ENCODE measurements around the gene INSC.

Gene INSC

GRCh38 chr11:15227011-15227410 is 112.3 kb downstream of the INSC start:
- DNase-seq, result no peak

- no peak for DNase-seq
Observed at GRCh38 chr11:15228331-15228849, 113.7 kb downstream of the INSC start.

GRCh38 chr11:15229069-15229468 is 114.3 kb downstream of the INSC start:
- no peak for DNase-seq

GRCh38 chr11:15232496-15232895 is 117.8 kb downstream of the INSC start:
- no peak for DNase-seq

GRCh38 chr11:15233371-15234165 is 118.8 kb downstream of the INSC start:
- DNase-seq, result no peak

- no peak for DNase-seq
Observed at GRCh38 chr11:15234796-15235195, 120.1 kb downstream of the INSC start.

- no peak for DNase-seq
Observed at GRCh38 chr11:15236559-15236958, 121.8 kb downstream of the INSC start.

- DNase-seq, result no peak
Observed at GRCh38 chr11:15238856-15239255, 124.1 kb downstream of the INSC start.

- no peak for DNase-seq
Observed at GRCh38 chr11:15248749-15249148, 134.0 kb downstream of the INSC start.

GRCh38 chr11:15258433-15259165 is 143.9 kb downstream of the INSC start:
- DNase-seq, result no peak

GRCh38 chr11:15266999-15267398 is 152.3 kb downstream of the INSC start:
- DNase-seq, result no peak

- DNase-seq, result no peak
Observed at GRCh38 chr11:15268598-15268997, 153.9 kb downstream of the INSC start.

- no peak for DNase-seq
Observed at GRCh38 chr11:15275141-15275540, 160.4 kb downstream of the INSC start.

- no peak for DNase-seq
Observed at GRCh38 chr11:15276621-15277020, 161.9 kb downstream of the INSC start.

- no peak for DNase-seq
Observed at GRCh38 chr11:15278128-15278527, 163.4 kb downstream of the INSC start.

- no peak for DNase-seq
Observed at GRCh38 chr11:15280393-15280792, 165.7 kb downstream of the INSC start.

- DNase-seq, result no peak
Observed at GRCh38 chr11:15282754-15283153, 168.0 kb downstream of the INSC start.

- DNase-seq, result no peak
Observed at GRCh38 chr11:15286465-15286864, 171.7 kb downstream of the INSC start.

- DNase-seq, result no peak
Observed at GRCh38 chr11:15288863-15289262, 174.1 kb downstream of the INSC start.

- DNase-seq, result no peak
Observed at GRCh38 chr11:15289723-15290122, 175.0 kb downstream of the INSC start.

GRCh38 chr11:15291885-15292284 is 177.2 kb downstream of the INSC start:
- no peak for DNase-seq

GRCh38 chr11:15293975-15294620 is 179.4 kb downstream of the INSC start:
- no peak for DNase-seq

- DNase-seq, result no peak
Observed at GRCh38 chr11:15295695-15296094, 181.0 kb downstream of the INSC start.
